ENCODE results near the gene NIN. TPM values are rescaled to one million over a fixed set of nuclear protein-coding genes. Genes with fewer than 3 reads are reported as not detected.

Gene NIN
- total RNA-seq = 24.9 and 31.4 TPM in 2 replicates

GRCh38 chr14:50830932-50831725 lies at the start of gene NIN:
Gene NIN, minus strand, starts transcription at chr14:50831162. Its CDS starts 9,106 bp downstream, at chr14:50822056.

GRCh38 chr14:50871914-50872732 lies 41.2 kb upstream of the NIN start, which contains the start of gene ABHD12B:
Gene ABHD12B, plus strand, starts transcription at chr14:50872053. Its CDS starts 122 bp downstream, at chr14:50872175.

Other genes with a start within 250 kb of the NIN start
- 15.6 and 21.6 TPM in 2 replicates for gene SAV1, start 162.9 kb downstream of the NIN start, total RNA-seq
- gene ABHD12B, start 40.9 kb upstream of the NIN start, total RNA-seq = not detected in 2 replicates
- gene PYGL, start 113.3 kb upstream of the NIN start, total RNA-seq = 71.9 and 138 TPM in 2 replicates

Measured in dermis lymphatic vessel endothelial cell (primary cell).